GM04504 (cell line): ENCODE data around the gene TCAF1.
"Not testable (repeated sequence)": the region's sequence is repeated elsewhere in the genome, so short reads cannot be mapped to it uniquely, and the experiment has no call there.

Source experiments
- DNase-seq: peaks from one replicate; pipeline ENCODE4 v3.0.0-alpha.2; 2012; ENCODE audit warnings: low read depth

Gene TCAF1

GRCh38 chr7:143850682-143851081, 51.3 kb downstream of the TCAF1 start:
- no peak for DNase-seq

GRCh38 chr7:143849785-143850479, 52.0 kb downstream of the TCAF1 start:
- no peak for DNase-seq

- no peak for DNase-seq
Measured at GRCh38 chr7:143848192-143848591, 53.8 kb downstream of the TCAF1 start.

GRCh38 chr7:143846692-143847091, 55.3 kb downstream of the TCAF1 start:
- no peak for DNase-seq

- not testable (repeated sequence) for DNase-seq
Measured at GRCh38 chr7:143841696-143842095, 60.3 kb downstream of the TCAF1 start.

- DNase-seq, result not testable (repeated sequence)
Measured at GRCh38 chr7:143840062-143840461, 61.9 kb downstream of the TCAF1 start.

- DNase-seq, result not testable (repeated sequence)
Measured at GRCh38 chr7:143837223-143837622, 64.8 kb downstream of the TCAF1 start.

- not testable (repeated sequence) for DNase-seq
Measured at GRCh38 chr7:143836622-143837021, 65.4 kb downstream of the TCAF1 start.

- DNase-seq, result not testable (repeated sequence)
Measured at GRCh38 chr7:143836088-143836487, 65.9 kb downstream of the TCAF1 start.

GRCh38 chr7:143826578-143826977, 75.4 kb downstream of the TCAF1 start:
- DNase-seq, result not testable (repeated sequence)

GRCh38 chr7:143824295-143825135, 77.5 kb downstream of the TCAF1 start:
- not testable (repeated sequence) for DNase-seq

- not testable (repeated sequence) for DNase-seq
Measured at GRCh38 chr7:143823634-143824294, 78.2 kb downstream of the TCAF1 start.

- not testable (repeated sequence) for DNase-seq
Measured at GRCh38 chr7:143821392-143822277, 80.3 kb downstream of the TCAF1 start.

- not testable (repeated sequence) for DNase-seq
Measured at GRCh38 chr7:143817873-143818272, 84.1 kb downstream of the TCAF1 start.

GRCh38 chr7:143816471-143817133, 85.4 kb downstream of the TCAF1 start:
- DNase-seq, result not testable (repeated sequence)

GRCh38 chr7:143810639-143811038, 91.3 kb downstream of the TCAF1 start:
- not testable (repeated sequence) for DNase-seq

GRCh38 chr7:143806664-143807071, 95.3 kb downstream of the TCAF1 start:
- not testable (repeated sequence) for DNase-seq
